HG03460 (cell line): ENCODE results near the gene CLCN5.

ENCODE experiments used
- ATAC-seq: cut with Tn5 transposase; IDR thresholded peaks from one replicate; pipeline ENCODE4 v1.9.1; 2021; ENCODE audit not compliant: unreplicated experiment

CLCN5 gene

DNA sequence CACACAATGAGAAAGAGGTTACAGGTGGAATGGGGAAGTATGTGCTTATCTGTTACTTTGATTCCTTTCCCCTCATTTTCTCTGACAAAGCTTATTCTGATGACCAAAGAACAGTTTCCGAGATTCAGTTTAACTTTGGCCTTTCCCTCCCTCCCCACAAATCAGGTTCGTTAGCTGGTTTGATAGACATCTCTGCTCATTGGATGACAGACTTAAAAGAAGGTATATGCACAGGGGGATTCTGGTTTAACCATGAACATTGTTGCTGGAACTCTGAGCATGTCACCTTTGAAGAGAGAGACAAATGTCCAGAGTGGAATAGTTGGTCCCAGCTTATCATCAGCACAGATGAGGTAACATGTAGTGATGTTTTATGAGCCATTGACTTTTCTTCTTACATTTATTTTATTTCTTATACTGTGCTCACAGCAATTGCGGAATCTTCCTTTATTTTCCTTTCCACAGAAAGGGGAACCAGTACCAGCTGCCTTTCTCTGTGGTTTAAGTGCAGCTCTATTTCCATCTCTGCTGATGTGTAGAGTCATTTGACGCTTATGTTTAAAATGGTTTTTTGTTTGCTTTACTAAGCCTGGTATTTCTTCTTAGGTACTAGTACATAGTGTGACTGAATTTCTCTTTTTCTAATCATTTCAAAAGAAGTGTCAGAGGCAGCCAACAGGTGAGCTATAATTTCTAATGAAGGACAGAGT is 153.4 kb downstream of the CLCN5 start:
- no peak for ATAC-seq

DNA sequence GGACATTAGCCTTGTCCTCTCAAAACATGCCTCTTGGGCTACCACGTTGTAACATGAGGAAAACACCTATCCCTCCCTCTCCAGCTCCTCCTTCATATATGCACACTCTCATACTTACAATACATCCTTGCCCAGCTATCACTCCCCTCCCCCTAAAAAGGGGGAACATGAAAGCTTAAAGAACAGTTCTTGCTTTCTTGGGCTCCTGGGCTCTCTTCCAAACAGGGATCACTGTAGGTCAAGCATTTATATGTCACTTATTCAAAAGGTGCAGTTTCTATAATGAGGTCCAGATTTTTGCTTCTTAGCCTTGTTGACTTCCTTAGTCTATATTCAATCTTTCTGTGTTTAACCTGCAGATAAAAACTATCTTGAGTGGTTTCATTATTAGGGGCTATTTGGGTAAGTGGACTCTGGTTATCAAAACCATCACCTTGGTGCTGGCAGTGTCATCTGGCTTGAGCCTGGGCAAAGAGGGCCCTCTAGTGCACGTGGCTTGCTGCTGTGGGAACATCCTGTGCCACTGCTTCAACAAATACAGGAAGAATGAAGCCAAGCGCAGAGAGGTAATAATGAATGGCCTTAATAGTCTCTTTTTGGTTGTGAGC is 159.0 kb downstream of the CLCN5 start:
- ATAC-seq, result peak; percentile 65

DNA sequence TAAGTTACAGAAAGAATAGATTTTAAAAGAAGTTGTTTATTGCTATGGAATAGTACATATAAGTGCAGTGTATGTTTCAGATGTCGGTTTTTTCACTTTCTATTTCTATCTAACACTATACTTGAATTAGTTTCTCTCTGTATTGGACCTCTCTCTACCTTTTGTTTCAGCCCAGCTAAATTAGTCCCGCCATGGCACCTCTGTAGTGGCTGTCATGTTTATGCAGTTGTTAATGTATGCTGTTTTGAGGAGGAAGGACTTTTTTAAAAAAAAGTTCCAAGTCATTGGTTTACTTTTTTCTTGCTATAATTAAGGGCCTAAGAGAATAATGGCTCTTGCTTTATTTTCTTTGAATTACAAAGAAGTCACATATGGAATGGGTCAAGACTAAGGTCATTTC is 160.3 kb downstream of the CLCN5 start:
- no peak for ATAC-seq

DNA sequence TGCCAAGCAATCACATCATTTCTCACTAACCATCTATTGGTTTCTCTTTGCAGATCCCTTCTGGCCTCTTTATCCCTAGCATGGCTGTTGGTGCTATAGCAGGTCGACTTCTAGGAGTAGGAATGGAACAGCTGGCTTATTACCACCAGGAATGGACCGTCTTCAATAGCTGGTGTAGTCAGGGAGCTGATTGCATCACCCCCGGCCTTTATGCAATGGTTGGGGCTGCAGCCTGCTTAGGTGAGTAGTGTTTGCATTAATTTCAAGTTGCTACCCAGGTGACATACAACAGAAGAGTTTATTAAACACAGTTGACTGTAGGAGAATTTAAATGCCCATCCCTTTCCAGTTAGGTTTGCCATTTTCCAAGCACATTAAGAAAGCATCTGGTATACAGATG is 166.2 kb downstream of the CLCN5 start:
- no peak for ATAC-seq

DNA sequence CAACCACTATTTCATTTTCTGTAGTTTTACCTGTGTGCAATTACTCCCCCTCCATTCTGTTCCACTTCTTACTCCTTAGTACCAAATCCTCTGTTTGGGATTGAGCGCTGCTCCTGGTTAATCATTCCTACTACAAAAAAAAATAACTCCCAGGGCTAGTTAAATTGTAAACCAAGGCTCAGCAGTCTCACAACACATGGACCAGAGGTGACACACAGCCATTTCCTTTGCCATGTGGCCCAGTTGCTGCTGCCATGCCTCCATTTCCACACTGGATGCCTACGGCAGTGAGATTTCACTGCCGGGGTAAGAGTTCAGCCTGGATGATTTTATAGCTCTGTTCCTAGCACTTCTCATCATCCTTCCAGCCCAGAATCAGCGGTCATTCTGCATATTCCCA is 171.2 kb downstream of the CLCN5 start:
- no peak for ATAC-seq

DNA sequence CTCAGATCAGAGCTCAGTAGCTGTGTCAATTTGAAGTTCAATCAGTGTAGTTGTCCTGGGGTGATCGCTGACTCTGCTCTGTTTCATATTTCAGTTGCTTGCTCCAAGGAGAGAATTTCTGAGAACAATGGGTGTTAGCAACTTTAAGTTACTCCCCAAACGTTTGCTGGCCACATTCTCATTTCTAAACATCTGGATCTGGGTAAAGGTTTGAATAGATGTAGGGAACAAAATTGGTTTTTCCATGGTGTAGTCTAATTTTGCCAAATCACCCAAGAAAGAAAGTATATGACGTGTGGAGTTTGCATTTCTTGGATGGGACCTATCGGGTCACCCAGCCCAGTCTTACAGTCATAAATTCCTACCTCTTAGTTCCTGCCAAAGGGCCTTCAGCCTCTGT is 174.7 kb downstream of the CLCN5 start:
- ATAC-seq, result no peak

DNA sequence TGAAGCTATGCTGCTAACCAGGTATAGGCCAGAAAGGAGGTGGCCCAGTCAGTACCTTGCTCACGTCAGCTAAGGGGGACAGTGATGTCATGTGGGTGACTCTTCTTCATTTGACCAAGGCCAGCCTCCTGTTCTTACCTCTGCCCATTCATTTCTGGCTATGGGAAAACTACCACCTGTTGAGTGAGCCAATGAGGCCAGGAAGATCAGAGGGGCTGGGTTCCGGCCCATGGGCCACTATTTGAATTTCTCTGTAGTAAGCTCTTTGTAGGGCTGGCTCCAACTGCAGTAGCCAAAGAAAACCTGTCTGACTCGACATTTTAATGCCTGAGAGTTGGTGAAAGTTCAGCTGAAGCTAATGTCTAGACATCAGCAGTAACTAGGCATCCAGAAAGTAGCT is 175.8 kb downstream of the CLCN5 start:
- no peak for ATAC-seq

DNA sequence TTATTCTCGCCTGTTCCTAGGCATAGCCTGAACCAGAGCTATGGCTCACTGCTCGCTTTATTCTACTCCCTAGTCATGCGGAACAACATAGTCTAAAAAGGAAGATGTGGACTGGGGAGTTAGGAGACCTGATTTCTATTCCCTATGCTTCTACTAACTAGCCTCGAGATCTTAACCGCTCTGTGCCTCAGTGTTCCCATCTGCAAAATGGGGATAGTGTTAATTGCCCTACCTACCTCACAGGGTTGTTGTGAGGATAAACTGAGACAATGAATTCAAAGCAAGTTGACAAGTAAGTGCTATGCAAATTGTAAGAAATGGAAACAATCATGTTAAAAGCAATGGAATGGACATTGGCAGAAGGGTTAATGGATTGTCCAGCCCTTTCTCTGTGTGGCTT is 176.4 kb downstream of the CLCN5 start:
- no peak for ATAC-seq

DNA sequence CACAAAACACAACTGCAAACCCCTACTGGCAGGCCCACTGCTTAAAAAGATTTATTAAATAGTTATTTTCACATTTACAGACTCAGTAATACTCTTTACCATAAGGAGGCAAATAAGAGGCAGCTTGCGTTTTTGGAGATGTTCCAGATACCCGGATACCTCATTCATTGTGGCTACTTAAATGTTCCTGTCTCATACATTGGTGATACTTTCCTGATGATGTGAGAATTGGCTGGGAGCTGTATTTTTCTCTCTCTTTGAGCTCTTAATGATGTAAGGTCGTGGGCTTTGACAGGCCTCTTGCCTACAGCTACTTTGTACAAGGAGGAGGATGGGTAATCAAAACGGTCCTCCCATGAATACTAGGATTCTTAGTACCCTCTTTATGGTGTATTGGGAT is 176.9 kb downstream of the CLCN5 start:
- no peak for ATAC-seq

DNA sequence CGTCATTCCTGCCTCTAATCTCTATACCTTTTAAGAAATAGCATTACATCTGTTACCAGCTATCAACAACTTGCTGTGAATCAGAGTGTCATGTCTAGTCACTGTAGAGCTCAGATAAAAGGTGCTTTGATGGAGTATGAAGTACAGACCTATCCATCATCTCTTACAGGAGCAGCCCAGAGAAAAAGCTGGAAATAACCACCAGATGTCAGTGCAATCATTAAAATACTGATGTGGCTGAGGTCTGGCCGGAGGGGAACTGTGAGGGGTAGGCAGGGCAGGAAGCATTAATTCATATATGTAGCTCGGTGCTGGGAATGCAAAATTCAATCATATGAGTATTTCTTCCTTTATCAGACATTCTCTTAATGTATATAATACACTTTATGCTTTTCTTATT is 177.8 kb downstream of the CLCN5 start:
- no peak for ATAC-seq

DNA sequence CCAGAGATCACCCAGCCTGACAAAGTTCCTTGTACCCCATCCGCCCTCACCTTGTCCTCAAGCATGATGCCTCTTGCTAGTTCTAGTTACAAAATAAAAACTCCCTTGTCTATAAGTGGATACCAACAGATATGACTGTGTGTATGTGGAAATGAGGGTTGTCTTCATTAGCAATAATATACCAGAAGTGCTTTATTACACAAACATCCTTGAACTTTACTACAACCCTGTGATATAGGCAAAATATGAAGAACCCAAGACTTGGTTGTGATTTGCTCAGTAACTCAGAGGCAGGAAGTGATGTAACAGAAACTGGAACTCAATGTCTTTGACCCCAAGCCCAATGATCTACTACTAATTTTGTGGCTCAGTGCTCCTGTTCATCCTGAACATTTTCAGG is 180.8 kb downstream of the CLCN5 start:
- no peak for ATAC-seq

DNA sequence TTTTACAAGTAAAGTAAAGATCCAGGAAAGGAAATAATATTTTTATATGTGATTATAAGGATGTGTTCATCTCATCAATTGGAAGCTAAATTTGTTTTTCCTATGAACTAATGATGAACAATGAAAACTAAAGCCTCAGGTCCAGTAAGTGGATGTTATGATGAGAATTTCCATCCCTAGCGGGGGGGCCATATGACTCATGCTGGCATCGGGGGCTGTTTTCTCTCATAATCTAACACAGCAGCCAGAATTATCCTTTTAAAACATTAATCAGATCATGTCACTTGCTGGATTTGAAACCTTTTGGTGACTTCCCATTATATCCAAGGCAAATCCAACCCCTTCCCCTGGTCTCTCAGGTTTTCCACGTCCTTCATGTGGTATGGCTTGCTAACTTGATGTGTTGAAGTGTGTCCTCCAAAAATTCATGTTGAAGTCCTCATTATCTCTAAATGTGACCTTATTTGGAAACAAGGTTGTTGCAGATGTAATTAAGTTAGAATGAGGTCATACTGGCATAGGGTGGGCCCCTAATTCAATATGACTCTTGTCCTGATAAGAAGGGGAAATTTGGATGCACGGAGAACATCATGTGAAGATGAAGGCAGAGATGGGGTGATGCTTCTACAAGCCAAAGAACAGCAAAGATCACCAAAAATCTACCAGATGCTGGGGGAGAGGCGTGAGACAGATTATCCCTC is 181.6 kb downstream of the CLCN5 start:
- no peak for ATAC-seq

DNA sequence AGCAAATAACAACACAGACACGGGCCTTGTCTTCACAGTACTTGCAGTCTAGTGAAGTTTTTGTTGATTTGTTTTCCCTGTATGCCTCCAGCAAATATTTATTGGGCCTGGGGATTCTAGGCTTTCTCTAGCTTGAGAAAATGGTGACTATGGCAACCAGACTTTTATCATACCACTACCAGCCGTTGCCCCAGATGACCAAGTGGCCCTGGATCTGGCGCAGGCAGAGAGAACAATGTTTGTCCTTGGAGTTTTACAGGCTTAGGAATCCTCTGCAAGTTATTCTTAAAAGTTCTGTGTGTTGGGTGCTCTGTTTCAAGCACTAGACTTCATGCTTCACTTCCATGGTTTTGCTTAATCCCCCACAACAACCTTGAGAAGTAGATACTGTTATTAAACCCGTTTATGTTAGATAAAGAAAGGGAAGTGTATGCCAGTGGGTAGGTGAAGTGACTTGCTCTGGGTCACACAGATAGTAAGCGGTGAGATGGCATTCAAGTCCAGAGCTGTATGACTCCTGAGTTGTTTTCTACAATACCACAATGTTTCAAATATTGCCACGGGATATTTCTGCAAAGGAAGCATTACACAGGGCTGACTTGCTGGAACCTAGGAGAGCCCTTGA is 183.8 kb downstream of the CLCN5 start:
- ATAC-seq, result no peak

DNA sequence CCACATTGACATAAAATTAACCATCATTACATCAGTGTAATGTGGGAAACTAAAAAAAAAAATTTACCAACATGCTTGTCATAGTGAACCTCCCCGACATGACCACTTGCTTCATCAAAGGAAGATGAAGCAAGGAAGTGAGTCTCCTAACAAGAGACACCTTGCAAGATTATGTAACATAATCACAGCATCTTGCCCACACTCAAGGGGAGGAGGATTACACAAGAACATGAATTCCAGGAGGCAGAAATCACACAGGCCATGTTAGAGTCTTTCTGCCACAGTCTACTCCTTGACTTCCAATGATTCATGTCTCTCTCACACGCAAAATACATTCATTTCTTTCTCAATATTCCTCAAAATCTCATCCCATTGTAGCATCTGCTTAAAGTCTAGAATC is 185.1 kb downstream of the CLCN5 start:
- ATAC-seq, result no peak

DNA sequence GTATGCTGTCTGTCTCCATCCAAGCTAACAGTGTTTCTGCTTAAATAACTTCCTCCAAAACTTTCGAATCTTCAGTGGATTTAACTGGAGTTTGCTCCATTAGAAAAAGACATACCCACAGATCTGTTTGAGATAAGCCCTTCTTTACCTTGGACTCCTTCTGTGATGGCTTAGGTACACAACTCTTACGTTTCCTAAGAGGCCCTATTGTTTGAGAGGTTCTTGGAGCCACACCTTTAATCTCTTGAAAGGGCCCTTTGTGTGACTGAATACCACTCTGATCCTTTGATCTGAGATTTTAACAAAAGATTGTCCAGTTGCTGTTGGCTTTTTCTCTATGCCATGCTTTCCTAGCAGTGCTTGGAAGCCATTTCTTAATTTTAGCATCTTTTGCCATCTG is 185.9 kb downstream of the CLCN5 start:
- ATAC-seq, result no peak

DNA sequence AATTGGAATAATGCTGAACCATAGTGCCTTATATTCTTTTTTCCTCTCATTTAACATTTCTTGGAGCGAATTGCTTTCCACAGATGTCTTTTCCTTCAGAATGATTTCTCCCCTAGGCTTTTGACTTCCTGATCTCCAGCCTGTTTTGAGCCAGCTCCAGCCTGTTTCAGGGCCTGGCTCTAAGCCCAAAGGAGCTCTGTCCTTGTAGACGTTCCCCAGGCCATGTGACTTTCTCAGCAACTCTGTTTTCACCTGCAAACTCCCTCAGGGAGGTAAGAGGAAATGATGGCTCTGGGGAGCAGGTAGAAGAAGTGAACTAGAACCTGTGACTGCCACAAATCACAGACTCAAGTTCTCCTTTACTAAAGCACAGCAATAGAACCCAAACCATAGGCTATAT is 189.3 kb downstream of the CLCN5 start:
- ATAC-seq, result no peak

DNA sequence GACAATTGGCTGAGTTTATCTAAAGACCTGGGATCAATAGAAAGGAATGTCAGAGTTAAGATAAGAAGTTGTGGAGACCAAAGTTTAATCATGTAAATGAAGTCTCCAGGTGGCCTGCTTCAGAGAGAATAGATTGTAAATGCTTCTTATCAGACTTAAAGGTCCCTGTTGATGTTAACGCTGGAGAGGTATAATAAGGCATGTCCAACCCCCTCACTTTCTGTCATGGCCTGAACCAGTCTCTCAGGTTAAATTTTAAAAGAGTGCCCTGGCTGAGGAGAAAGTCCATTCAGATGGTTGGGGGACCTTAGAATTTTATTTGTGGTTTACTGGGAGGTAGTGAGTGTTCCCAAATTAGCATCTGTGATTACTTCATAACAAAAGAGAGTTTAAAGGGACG is 191.7 kb downstream of the CLCN5 start:
- ATAC-seq, result no peak

DNA sequence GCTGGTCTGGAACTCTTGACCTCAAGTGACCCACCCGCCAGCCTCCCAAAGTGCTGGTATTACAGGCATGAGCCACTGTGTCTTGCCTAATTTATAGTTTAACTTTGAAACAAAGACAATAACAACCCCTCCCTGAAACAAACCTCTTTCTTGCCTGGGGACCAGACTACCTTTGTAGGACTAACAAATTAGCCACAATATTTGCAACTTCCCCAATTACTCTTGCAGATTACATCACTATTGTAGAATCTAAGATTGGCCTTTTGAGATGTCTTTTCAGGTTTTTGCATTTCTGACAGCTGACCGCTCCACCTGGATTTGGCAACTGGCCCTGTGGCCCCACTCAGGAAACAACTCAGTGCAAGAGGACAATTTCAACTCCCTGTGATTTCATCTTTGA is 193.6 kb downstream of the CLCN5 start:
- no peak for ATAC-seq

DNA sequence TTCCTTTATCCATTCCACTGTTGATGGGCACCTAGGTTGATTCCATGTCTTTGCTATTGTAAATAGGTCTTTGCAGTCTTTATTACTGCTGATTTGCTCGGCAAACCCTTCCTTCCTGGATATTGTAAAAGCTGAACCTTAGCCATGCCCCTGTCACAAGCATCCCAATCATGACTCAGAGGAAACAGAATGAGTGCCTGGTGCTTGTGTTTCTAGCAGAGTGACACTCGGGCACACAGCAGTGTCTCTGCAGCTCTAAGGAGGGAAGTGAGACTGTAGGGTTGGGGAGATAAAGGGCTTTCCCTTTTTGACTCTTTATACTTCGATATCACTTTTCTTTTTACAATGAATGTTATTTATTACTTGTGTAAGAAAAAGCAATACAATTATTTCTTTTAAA is 195.1 kb downstream of the CLCN5 start:
- no peak for ATAC-seq

DNA sequence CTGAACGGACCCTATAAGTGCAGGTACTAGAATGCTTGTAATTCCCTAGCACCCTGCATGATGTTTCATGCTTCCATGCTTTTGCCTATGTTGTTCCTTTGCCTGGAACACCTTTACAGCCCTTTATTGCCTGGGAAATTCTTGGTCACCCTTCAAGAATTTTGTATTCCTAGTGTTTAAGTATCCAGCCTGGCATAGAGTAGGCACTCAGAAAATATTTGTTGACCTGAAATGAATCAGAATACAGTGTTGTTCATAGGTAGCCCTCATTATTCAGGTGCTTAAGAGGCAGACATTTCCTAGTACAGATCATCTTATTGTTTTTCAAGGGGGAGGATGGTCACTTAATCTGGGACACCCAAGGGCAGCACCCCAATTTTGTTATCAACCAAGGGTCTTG is 203.1 kb downstream of the CLCN5 start:
- ATAC-seq, result no peak

DNA sequence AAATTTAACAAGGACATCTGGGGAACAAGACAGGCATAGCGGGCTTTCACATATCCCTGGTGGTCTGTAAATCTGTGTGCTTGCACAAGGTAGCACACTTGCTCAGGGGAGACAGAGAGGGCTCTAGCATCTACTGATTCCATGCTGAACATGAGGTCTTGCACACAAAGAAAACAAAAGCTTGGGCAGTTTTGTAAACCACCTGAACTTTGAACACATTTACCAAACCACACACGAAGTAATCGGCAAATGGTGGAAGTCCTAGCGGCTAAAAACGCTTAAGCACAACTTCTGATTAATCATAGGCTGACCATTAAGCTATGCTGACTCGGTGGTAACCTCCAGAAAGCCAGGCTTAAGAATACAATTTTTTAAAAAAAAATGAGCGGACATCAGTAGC is 225.6 kb downstream of the CLCN5 start:
- ATAC-seq, result no peak
